ENCODE measurements around the gene SCP2. TPM values are rescaled to one million over a fixed set of nuclear protein-coding genes. Genes with fewer than 3 reads are reported as not detected.

SCP2 gene
- total RNA-seq, 1 experiment from 2014 or later, result 73.2 TPM

DNA sequence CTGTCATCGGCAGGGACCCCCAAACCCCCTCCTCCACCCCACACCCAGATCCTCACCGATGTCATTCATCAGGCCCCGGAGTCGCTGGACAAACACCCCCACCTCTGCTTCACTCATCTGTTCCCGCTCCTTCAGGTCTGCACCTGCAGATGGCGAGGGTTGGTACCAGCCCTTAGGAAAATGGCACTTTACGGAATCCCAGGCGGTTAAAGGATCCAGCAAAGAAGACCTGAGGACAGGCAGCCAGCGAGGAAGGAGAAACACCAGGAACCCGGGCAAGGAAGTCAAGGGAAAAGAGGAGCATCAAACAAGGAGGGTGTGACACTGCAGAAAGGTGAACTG, 19.3 kb upstream of the SCP2 start:
- Histone ChIP-seq H3K27me3 (replicated peaks; ENCODE audit: insufficient read depth, low read depth, low read length, poor library complexity) (no peaks in the 10 kb centered on the region), H3K4me1 (ENCODE audit: insufficient read depth, low read length, poor library complexity, severe bottlenecking) (no peaks in the 10 kb centered on the region), H3K9me3 (ENCODE audit: low read depth, low read length, poor library complexity, severe bottlenecking) (no peaks in the 10 kb centered on the region), H3K4me3 (ENCODE audit: low read depth, low read length, poor library complexity, severe bottlenecking) (no peak overlapping the region), H3K27ac (ENCODE audit: low read depth, low read length, poor library complexity, severe bottlenecking) (no peak overlapping the region), H3K36me3 (ENCODE audit: insufficient read depth, low read length, poor library complexity, severe bottlenecking) (no peaks in the 10 kb centered on the region)
- TF ChIP-seq EZH2 (IDR thresholded peaks at IDR 0.05; ENCODE audit: borderline replicate concordance, low read depth, low read length, poor library complexity, severe bottlenecking) (no peak), CTCF (conservative IDR thresholded peaks at IDR 0.05; ENCODE audit: low read depth, low read length) (no peak)
- no TSS peak for BruUV-seq (replicated peaks)
- no peak for DNase-seq (ENCODE audit: low spot score)
- POLR2A ChIA-PET (ENCODE audit: low non-redundant PET), result no interaction called here
- intact Hi-C loops (cut with micrococcal nuclease; ENCODE audit: unreplicated experiment), result no loop called here
- CTCF ChIA-PET, result no interaction called here

DNA sequence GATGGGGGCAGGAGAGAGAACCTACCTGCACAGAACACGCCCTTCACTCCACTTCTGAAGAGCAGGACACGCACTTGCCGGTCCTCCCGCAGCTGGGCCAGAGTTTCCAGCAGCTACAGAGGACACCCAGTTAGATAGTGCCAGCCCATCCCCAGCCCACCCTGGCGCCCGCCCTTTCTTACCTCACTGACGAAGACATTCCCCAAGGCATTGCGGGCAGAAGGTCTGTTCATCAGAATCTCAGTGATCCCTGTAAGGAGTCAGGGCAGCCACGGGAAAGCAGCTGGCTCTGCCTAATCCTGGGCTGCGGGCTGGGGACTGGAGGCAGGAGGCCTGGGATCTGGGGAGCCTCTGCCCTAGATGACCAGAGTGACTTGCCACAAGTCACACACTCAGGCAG, 15.5 kb upstream of the SCP2 start:
- Histone ChIP-seq H3K36me3 (ENCODE audit: insufficient read depth, low read length, poor library complexity, severe bottlenecking) (no peaks in the 10 kb centered on the region), H3K27ac (ENCODE audit: low read depth, low read length, poor library complexity, severe bottlenecking) (no peak overlapping the region), H3K4me1 (ENCODE audit: insufficient read depth, low read length, poor library complexity, severe bottlenecking) (peaks cover 5% of the 10 kb centered on the region), H3K9me3 (ENCODE audit: low read depth, low read length, poor library complexity, severe bottlenecking) (no peaks in the 10 kb centered on the region), H3K4me3 (ENCODE audit: low read depth, low read length, poor library complexity, severe bottlenecking) (no peak overlapping the region), H3K27me3 (replicated peaks; ENCODE audit: insufficient read depth, low read depth, low read length, poor library complexity) (no peaks in the 10 kb centered on the region)
- DNase-seq (ENCODE audit: low spot score), result no peak
- ChIA-PET POLR2A (ENCODE audit: low non-redundant PET) (no interaction called here), CTCF (no interaction called here)
- no peak for TF ChIP-seq EZH2 (IDR thresholded peaks at IDR 0.05; ENCODE audit: borderline replicate concordance, low read depth, low read length, poor library complexity, severe bottlenecking)
- TF ChIP-seq CTCF (conservative IDR thresholded peaks at IDR 0.05; ENCODE audit: low read depth, low read length), result no peak
- BruUV-seq (replicated peaks), result no TSS peak
- intact Hi-C loops (cut with micrococcal nuclease; ENCODE audit: unreplicated experiment), result no loop called here

DNA sequence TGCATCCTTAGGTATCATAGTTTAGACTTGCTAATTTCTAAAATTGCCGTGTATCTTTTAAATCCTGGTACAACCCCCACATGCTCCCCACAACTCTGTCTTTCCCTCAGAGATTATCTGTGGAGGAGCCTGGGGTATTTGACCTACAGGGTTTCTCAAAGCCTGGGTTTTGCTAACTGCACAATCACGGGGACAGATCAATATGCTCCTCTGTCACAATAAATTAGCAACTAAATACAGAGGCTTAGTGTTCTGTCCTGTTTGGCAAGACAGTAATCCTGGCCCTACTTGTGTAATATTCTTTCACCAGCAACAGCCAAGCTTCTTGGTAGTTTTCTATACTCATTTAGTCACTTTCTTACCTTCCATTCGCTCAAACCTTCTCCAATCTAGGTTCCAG, 14.1 kb upstream of the SCP2 start:
- ChIA-PET POLR2A (ENCODE audit: low non-redundant PET) (no interaction called here), CTCF (no interaction called here)
- no peaks in the 10 kb centered on the region for H3K9me3 ChIP-seq (ENCODE audit: low read depth, low read length, poor library complexity, severe bottlenecking)
- peaks cover 15% of the 10 kb centered on the region for H3K4me1 ChIP-seq (ENCODE audit: insufficient read depth, low read length, poor library complexity, severe bottlenecking)
- TF ChIP-seq EZH2 (IDR thresholded peaks at IDR 0.05; ENCODE audit: borderline replicate concordance, low read depth, low read length, poor library complexity, severe bottlenecking) (no peak), CTCF (conservative IDR thresholded peaks at IDR 0.05; ENCODE audit: low read depth, low read length) (no peak)
- H3K4me3 ChIP-seq (ENCODE audit: low read depth, low read length, poor library complexity, severe bottlenecking), result no peak overlapping the region
- H3K27ac ChIP-seq (ENCODE audit: low read depth, low read length, poor library complexity, severe bottlenecking), result no peak overlapping the region
- intact Hi-C loops (cut with micrococcal nuclease; ENCODE audit: unreplicated experiment), result no loop called here
- no TSS peak for BruUV-seq (replicated peaks)
- H3K27me3 ChIP-seq (replicated peaks; ENCODE audit: insufficient read depth, low read depth, low read length, poor library complexity), result no peaks in the 10 kb centered on the region
- no peak for DNase-seq (ENCODE audit: low spot score)
- H3K36me3 ChIP-seq (ENCODE audit: insufficient read depth, low read length, poor library complexity, severe bottlenecking), result no peaks in the 10 kb centered on the region

Measured in A673 (cell line).